PFSK-1 (cell line): ENCODE results near the gene NEGR1.

ENCODE experiments used
- POLR2AphosphoS5 ChIP-seq: IDR thresholded peaks from 2 replicates; pipeline ENCODE4 v1.6.1; 2012; ENCODE audit warnings: low read depth, mild to moderate bottlenecking, control low read depth, low read length, moderate library complexity
- REST ChIP-seq, 2 experiments: IDR thresholded peaks; 2 replicates each; pipeline versions ENCODE4 v1.6.1 to v1.8.0; 2011 to 2012; ENCODE audit warnings: low read depth in 2 of 2, low read length in 2 of 2, control low read depth in 1 of 2, inconsistent platforms in 1 of 2, mild to moderate bottlenecking in 1 of 2, moderate library complexity in 1 of 2; ENCODE audit not compliant: insufficient read depth in 1 of 2

- TF ChIP-seq POLR2AphosphoS5 (no peak), REST (IDR thresholded peaks at IDR 0.05; ENCODE audit: insufficient read depth in 1 of 2, low read depth in 2 of 2, low read length in 2 of 2) (no peak)
Observed at GRCh38 chr1:71792264-71792663, 490.1 kb downstream of the NEGR1 start.
